Astrocyte of the hippocampus (primary cell): ENCODE measurements around the gene CACNA1B.
"Not testable (repeated sequence)": the region's sequence is repeated elsewhere in the genome, so short reads cannot be mapped to it uniquely, and the experiment has no call there.

Experiments used
- DNase-seq: peaks from one replicate; pipeline ENCODE4 v3.0.0; 2011; ENCODE audit warnings: low read depth, low spot score

The CACNA1B gene

DNA sequence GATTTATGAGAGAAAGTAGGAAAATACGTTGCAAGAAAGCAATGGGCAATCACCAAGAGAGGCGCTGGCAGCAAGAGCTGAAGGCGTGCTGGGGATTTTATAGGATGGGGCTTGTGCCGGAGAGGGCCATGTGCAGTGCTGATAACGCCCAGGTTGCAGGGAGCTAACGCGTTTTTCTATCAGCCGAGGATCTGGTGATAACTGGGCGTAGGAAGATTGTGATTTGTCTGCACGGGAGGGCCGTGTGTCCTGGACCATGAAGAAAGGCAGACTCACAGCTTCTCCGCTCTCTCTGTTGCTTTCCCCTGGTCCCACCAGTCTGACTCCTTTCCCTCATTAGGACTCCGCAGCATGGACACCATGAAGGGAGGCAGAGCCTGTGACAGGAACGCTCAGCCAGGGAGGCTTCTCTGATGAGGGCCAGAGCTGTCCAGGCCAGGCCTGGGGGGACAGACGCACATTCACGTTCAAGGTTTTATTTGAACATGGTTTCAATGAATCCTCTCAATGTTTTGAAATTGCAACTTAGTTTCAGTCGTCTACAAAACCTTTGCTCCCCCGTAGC lies 11.9 kb upstream of the CACNA1B start:
- no peak for DNase-seq

DNA sequence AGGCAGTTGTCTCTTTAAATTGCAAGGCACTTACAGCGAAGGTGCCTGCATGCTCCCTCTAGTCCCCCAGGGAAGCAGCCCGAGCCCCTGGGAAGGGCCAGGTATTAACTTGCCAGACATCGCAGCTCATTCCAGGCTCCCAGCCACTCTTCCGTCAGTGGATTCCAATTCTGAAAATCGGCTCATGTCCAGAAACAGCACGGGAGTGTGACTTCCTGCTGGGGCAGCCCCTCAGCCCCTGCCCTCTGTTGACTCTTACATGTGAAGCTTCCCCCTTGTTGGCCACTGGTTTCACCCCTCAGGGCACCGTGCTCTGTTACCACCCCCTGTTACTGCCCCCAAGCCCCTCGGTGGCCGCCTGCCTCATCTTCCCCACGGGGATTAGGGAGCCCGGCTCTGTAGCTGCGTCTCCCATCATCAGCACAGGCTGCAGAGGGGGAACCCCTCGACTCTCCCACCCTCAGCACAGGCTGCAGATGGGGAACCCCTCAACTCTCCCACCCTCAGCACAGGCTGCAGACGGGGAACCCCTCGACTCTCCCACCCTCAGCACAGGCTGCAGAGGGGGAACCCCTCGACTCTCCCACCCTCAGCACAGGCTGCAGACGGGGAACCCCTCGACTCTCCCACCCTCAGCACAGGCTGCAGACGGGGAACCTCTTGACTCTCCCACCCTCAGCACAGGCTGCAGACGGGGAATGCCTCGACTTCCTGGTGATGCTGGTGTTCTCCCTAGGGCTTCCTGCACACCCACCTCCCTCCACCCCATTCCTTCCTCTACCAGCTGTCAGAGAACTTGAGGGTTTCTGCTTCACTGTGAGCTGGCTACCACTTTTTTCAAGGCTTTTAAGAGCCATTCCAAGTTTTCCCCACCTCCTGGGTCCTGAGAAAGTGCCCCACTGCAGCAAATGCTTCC lies 11.1 kb upstream of the CACNA1B start:
- DNase-seq: no peak

DNA sequence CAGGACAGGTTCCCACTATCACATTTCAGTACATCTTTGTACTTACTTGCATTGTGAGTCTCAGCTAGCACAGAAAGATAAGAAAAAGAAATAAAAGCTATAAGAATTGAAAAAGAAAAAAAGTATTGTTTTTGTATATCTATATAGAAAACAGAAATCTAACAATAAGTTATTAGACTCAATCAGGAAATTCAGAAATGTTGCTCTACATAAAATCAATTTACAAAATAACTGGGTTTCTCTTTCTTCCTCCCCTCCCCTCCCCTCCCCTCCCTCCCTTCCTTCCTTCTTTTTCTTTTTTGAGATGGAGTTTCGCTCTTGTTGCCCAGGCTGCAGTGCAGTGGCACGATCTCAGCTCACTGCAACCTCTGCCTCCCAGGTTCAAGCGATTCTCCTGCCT lies 7.2 kb upstream of the CACNA1B start:
- DNase-seq: no peak

DNA sequence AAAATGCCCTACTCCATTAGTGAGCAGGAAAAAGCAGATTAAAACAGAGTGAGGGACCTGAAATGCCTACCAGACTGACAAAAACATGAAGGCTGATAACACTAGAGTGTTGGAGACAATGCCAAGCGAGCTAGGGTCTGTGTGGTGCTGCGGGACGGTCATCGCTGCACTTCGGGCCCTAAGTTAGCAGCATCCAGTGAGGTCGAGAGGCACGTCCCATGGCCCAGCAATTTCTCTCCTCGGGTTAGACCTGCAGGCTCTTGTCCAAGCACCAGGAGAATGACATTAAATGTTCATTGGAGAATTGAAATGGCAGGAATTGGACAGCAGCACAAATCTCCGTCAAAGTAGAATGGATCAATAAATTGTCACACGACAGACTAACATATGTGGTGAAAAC lies 5.3 kb upstream of the CACNA1B start:
- DNase-seq: no peak

DNA sequence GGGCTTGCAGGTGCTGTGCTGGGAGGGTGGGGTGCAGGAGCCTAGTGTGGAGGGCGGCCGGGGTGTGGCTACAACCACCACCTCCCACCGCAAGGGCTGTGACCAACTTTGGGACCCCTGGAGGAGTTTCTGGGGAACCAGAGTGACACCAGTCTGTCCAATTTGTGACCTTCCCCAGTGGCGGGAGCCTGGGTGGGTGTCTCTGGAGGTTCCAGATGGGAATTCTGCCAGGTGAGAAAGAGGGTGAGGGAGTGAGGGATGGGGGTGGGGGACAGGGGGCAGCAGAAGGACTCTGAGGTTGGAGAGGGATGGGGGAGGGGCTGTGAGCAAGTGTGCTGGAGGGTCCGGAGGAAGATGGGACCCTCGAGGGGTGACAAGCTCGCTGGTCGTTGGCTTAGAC lies 4.2 kb upstream of the CACNA1B start:
- no peak for DNase-seq

DNA sequence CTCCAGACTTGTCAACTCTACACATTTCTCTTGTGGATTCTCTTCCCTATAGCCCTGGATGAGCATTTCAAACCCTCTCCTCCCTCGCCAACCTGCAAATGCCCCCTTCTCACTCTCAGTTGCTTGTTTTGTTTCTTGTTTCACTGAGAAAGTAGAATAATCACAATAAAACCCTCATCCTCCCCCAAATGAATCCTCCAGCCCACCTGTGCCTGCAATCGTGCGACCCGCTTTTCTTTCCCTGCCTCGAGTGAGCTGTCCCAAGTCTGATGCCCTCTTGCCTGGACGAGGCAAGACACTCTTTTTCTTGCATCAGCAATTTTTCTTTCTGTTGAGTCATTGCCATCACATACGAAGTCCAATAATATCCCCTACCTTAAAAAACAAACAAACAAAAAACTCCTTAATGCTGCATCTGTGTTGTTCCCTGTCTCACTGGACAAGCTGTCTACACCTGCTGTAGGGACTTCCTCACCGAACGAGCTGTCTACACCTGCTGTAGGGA lies 3.7 kb upstream of the CACNA1B start:
- DNase-seq: no peak

DNA sequence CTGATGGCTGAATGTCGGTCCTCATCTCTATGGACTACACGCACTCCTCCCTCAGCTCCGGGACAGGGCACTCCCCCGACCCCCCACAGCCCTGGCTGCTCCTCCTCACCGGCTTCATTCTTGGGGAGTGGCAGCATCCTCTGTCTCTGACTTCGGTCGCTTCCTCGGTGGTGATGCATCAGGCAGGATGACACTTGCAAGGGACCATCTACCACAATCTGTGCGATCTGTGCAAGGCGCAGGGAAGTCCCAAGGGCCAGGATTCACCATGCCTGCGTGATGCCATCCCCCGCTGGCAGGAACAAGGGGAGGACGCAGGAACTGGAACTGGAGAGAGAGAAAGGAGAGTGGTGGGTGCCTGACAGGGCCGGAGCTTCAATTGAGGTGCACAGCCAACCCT lies 2.2 kb upstream of the CACNA1B start:
- DNase-seq: no peak

DNA sequence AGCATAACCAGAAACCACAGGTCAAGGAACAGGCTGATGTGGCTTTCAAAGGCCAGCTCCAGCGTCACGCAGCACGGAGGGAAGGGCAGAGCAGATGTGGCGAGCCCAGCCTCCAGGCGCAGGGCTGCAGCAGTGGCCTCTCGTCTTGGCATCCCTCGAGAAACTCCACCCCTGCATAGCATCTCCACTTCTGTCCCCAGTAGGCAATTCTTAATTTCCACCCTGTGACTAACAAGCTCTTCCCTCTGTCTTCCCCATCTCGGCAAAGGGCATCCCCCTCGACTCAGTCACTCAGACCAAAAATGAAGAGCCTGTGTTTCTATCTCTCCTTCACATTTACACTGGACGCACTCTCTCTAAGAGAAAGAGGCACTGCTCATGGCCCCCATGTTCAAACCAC lies 1.7 kb upstream of the CACNA1B start:
- DNase-seq: no peak

DNA sequence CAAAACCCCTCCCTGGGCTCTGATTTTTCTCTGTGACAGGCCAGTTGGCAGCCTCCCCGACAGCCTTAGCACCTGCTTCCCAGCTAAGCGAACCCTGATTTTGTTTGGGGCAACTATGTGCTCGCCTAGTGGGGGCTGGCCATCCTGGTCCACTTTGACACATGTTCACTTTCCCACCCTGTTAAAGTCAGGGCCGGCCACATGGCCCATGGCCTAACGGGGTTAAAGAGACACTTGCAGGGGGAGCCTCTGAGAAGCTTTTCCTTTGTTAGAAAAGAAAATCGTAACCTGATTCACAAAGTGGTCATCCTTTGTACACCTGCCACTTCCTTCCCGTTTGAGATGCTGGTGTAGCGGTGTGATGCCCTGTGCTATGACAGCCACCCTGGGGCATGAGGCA lies 1.3 kb upstream of the CACNA1B start:
- no peak for DNase-seq

DNA sequence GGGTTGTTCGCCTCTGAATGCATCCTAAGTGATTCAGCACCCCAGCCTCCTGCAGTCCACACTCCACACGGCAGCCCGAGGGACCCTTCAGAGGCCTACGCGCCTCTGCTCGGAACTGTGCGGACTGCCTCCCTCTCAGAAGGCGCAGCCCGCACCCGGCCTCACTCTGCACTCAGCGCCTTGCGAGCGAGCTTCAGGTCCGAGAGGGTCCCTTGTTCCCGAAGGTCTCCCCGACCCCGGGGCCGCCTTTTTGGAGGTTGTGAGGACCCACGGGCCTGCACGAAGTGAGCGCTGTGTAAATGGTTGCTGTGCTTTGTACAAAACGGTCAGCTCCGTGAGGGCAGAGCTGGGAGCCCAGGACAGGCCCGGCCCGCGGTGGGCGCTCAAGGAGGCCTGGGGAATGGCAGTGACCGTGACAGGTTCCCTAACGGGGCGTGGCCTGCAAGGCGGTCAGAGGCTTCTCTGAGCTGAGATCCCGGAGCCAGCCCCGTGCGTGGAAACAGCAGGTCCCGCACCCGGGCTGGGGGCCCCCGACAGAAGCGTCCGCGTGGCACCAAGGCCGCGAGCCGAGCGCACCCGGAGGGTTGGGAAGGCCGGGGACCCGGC lies 698 bp upstream of the CACNA1B start:
- no peak for DNase-seq

DNA sequence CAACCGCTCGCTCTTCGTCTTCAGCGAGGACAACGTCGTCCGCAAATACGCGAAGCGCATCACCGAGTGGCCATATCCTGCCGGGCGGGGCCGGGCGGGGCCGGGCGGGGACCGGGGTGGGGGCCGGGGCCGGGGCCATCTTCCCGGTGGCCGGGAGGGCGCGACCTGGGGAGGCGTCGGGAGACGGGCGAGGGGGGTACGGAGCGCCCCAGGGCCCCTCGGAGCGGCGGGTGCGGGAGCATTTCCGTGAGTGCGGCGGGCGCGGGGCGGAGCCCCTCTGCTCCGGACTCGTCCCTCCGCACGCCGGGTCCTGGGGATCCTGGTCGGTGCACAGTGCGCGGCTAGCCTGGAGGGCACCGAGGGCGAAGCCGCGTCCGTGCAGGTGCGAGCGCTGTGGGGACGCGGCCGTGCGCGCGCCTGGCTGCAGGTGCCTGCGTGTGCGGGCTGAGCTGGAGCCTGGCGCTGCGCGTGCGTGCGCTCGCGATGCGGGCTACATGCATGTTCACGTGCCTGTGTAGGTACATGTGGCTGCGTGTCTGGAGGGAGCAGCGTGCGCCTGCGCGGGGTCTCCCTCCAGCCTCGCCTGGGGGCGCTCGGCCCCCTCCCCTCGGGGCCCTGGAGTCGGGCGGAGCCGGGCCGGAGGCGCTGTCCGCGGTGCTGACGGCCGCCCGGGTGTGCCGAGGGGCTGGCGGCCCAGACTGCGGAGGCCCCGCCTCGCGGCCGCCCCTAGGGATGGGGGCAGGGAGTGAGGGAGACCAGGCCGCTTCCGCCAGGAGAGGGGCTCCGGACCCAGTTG lies 762 bp downstream of the CACNA1B start:
- DNase-seq: peak; percentile 78

DNA sequence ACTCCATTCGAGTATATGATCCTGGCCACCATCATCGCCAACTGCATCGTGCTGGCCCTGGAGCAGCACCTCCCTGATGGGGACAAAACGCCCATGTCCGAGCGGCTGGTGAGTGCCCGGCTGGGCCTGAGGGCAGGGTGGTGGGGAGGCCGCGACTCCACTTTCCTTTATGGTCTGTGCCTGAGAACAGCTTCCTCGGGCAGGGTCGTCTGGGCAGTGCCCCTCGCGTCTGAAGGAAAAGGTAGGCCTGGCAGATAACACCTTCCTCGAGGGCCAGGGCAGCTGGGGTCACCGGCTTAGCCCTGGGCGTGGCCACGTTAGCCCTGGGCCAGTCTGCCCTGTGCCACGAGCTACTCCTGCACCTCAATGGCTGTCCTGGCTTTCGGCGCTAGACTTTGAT lies 1.5 kb downstream of the CACNA1B start:
- no peak for DNase-seq

DNA sequence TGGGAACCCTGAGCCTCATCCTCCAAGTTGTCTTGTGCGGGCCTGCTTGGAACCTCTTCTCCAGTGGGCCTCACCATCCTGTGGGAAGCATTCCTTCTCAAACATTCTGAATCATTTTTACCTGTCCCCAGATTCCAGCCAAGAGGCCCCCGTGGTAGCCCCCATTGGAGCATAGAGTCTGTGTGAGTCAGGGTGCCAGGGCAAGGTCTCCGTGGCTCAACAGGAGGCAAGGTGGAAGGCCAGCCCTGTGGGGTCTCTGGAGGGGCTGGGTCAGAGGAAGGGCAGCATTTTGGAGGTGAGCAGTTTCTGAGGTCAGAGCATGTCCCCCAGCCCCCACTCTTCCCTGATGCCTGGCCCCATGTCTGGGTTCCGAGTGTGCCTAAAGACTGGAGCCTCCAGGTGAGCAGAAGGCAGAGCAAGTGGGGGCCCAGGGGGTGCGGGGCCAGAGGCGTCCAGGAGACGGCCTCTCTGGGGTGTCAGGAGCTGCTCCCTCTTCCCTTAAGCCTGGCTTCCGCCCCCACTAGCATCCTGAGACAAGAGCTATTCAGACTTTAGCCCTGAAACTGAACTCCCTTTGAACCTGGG lies 2.1 kb downstream of the CACNA1B start:
- no peak for DNase-seq

DNA sequence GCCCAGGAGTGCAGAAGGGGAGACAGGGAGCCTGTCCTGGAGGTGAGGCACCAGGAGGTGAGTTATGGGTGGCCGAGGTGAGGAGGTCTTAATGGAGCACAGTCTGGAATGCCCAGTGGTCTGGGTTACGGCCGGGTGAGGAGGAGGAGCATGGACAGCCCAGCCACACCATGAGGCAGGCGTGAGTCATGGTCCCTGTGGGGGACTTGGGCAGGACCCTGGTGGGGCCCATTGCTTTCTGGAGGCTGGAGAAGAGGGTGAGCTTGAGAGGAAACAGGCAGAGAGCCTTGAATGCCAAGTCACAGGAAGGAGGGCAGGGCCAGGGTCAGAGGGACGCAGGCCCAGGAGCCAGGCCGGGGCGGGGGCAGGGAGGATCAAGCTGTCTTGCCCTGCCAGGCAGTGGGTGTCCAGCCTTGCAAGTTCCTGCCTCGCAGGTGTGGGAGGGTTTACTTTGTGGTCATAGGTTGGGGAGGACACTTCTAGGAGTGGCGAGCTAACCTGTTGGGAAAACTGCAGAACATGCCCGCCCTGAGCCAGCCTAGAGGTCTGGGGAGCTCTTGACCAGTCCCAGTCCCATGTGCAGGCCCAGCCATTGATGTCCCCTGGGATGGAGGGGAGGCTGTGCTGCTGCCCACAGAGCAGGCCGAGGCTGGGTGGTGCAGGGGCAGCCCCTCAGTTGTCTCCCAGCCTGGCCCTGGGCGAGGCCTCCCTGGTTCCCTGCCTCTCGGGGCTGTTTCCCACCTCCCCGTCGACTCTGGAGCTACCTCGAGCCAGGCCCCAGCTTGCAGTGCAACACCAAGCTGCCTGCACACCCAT lies 2.8 kb downstream of the CACNA1B start:
- DNase-seq: no peak

DNA sequence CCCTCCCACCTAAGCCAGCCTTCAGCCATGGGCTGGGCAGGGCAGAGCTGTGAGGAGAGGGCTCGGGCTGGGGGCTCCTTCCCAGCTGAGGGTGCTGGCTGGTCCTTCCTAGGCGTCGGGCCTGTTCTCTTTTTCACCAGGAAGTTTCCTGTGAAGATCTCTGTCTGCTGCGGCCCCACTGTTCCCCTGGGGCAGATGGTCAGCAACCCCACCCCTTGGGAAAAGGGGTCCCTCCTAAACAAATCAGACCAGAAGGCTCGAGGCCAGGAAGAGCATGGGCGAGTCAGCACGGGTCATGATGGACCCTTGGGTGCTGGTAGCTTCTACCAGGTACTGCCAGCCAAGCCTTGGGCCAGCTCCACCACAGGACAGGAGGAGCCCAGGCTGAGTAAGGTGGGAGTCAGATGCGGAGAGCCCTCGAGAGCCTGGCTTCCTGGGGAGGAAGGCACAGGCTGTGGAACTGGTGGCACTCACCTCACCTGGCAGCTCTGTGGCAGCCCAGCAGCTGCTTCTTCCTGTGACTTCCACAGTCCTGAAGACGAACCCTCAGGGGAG lies 3.5 kb downstream of the CACNA1B start:
- no peak for DNase-seq

DNA sequence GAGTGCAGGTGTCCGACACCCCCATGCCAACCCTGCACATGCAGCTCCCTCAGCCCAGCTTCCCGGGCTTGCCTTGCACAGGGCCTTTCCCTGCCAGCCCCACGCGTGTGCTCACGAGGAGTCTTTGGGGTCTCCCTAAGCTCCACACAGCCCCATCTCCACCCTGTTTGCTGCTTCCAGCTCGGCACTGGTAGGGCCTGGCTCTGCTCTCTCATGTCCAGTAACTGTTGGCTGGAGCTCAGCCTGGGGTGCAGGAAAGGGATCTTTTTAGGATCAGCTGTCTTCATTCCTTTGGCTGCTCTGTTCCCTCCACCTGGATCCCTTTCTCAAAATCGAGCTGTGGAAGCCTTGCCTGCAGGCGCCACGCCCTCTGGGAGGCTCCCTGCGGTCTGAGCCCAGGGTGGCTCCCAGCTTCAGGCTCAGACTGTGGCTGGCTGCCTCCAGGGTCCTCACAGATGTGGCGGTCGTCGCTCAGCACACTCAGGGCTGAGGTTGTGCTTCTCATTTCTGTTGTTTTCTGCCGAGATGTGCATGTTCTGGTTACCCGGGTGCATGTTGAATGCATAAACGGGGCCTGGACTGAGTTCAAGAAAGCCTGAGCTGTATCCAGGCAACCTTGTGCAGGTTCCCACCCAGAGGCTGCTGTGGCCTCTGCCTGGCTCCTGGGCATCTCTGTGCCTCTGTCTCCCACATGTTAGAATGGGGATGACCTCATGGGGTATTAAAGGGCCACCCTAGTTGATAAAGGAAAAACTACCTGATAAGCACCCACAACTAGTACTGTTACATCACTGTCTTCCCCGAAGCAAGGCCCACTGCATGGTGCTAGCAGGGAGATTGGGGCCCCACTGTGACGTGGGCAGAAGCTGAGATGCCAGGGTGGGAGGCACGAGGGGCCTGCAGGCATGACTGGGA lies 4.3 kb downstream of the CACNA1B start:
- DNase-seq: no peak

DNA sequence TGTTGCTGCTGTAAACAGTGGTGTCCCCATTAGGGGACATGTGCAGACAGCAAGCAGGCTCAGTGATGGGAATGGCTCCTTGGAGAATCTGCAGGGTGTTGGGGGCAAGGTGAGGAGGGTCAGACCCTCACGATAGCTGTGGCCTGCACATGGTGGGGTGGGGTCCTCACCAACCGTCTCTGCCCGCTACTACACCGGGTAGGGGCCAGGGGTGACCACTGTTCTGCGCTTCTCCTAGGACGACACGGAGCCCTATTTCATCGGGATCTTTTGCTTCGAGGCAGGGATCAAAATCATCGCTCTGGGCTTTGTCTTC lies 4.9 kb downstream of the CACNA1B start:
- no peak for DNase-seq

DNA sequence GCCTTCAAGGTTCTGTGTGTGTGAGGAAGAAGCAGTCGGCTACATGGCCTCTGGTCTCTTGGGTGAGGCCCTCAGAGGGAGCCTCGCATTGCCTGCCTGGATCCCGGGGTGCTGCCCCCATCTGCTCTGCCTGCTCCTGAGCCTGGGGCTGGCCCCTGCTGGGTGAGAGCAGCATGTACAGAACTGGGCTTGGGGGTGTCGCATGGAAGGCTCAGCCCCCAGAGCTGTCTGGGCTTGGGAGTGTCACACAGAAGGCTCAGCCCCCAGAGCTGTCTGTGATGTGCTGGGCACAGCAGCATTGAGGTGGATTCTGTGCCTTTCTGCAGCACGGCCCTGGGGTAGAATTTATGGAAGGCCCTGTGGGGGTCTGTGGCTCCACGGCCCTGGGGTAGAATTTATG lies 6.4 kb downstream of the CACNA1B start:
- DNase-seq: not testable (repeated sequence)

DNA sequence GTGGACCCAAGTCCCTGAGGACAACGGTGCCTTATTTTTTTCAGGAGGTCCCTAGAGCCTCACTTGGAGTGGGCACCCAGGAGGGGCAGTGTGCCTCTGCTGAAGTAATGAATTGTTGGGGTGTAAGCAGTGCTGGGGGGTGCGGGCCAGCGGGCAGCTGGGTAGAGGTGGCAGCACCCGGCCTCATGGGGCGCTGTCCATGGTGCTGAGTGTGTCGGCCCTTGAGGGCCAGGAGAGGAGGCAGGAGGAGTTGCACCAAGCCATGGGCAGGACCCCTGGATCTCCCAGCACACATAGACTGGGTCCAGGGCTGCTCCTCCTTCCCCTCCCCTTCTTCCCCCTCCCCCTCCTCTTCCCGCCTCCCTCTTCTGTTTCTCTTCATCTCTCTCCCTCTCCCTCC lies 7.0 kb downstream of the CACNA1B start:
- DNase-seq: not testable (repeated sequence)
